Smooth muscle cell of trachea (primary cell): ENCODE data around the gene DUSP2. TPM values are rescaled to one million over a fixed set of nuclear protein-coding genes. Genes with fewer than 3 reads are reported as not detected.

Source experiments
- total RNA-seq: library from RNA; depleted of rRNA; stranded (reverse); fragments of >200 nt; gene quantifications from 2 replicates; pipeline ENCODE4 v1.2.1, GENCODE V29; 2014

DUSP2 gene, protein sequence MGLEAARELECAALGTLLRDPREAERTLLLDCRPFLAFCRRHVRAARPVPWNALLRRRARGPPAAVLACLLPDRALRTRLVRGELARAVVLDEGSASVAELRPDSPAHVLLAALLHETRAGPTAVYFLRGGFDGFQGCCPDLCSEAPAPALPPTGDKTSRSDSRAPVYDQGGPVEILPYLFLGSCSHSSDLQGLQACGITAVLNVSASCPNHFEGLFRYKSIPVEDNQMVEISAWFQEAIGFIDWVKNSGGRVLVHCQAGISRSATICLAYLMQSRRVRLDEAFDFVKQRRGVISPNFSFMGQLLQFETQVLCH
- total RNA-seq, result 0.15 and 2.0 TPM in 2 replicates

DNA sequence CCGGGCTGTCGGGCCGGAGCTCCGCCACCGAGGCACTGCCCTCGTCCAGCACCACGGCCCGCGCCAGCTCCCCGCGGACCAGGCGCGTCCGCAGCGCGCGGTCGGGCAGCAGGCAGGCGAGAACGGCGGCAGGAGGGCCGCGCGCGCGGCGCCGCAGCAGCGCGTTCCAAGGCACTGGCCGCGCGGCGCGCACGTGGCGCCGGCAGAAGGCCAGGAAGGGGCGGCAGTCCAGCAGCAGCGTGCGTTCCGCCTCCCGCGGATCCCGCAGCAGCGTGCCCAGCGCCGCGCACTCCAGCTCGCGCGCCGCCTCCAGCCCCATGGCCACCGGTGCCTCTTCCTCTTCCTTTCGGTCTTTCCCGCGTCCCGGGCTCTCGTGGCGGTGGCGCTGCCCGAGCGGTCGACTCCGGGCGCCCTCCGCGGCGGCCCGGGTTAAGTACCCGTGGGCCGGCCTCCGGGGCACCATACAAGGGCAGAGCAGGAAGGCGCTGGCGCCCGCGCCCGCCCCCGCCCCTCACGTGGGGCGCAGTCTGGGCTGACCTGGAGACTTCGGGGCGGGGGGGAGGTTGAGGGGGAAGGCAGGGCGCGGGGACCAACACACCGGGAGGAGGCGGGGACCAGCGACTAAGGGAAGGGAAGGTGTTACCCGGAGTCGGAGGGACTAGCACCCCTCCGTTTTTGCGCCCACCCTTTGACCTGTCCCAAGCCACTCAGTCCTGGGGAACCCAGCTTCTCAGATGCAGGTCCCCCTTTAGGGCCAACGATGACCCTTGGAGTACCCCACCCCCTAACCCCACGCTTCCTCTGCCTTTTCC, at the start of gene DUSP2:
Gene DUSP2, minus strand, starts transcription at position 405 of the 812 bp plus-strand sequence. Its CDS starts 86 bp downstream, at position 319.

DNA sequence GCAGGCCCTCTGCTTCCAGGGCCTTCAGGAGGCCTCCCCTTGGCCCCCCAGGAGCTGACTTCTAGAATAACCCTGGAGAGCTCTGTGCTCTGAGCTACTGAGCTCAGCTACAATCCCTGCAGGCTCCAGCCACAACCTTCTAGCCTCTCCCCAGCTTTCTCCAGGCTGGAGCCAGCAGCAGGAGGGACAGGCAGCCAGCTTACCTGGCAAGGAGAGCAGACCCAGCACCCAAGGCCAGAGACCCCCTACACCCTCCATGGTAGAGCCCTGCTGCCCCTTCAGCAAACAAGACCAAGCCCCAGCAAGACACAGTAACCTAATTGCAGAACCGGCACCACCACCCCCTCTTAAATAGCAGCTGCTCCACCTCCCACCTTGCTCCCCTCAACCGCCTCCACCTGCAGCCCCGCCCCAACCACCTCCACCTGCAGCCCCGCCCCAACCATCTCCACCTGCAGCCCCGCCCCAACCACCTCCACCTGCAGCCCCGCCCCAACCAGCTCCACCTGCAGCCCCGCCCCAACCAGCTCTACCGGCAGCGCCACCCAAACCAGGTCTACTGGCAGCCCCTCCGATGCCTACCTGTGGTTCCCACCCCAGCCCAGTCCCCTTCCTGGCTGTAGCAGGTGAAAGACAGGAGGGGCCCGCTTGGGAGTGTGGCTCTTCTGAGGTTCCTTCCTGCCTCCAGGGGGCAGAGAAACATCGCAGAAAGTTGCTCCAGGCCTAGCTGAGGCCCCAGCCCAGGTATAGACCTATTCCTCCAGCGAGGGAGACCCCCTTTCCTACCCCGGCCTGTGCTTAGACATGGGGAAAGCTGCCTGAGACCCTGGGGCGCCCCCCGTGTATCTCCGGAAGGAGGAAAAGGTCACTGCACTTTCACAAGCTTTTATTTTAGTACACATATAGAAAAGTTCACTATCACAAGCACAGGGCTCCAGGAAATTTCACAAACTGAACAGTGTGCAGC, 6.8 kb downstream of the DUSP2 start, which contains the start of gene ASTL:
Gene ASTL, minus strand, starts transcription at position 324 of the 967 bp plus-strand sequence. Its CDS starts 66 bp downstream, at position 258.

DNA sequence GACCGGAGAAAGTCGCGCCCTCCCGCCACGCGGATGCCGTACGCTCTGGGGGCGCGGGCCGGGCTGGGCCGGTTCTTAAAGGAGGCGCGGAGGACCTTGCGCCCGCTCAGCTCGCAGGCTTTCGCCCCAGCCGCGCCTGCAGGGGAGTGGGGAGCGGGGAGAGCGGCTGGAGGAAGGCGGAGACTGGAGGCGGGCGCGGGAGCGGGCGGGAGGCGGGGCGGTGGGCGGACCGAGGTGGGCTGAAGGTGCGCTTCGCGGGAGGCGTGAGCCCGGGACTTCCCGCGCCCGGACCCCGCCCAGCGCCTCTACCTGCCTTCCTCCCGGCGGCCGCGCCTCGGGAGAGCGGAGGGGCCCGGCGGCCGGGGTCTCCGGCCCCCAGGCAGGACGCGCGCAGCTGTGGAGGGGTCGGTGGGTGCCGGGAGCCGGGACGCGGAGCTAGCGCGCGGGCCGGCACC, 28.8 kb downstream of the DUSP2 start, which contains the start of gene ADRA2B:
Gene ADRA2B, minus strand, starts transcription at position 148 of the 455 bp plus-strand sequence. CDS start 422 bp downstream, outside the sequence.

Other genes with a start within 250 kb of the DUSP2 start
- gene ANKRD36C, start 153.6 kb downstream of the DUSP2 start, total RNA-seq, result 28.8 and 58.8 TPM in 2 replicates
- 16.2 and 19.3 TPM in 2 replicates for gene GPAT2, start 110.5 kb downstream of the DUSP2 start, total RNA-seq
- gene ADRA2B, start 28.9 kb downstream of the DUSP2 start, total RNA-seq, result not detected in 2 replicates
- gene ASTL, start 6.9 kb downstream of the DUSP2 start, total RNA-seq, result 0.17 TPM in 1 of 2 replicates, not detected in the other
- gene STARD7, start 63.4 kb upstream of the DUSP2 start, total RNA-seq, result 113 and 130 TPM in 2 replicates
- gene TMEM127, start 120.6 kb upstream of the DUSP2 start, total RNA-seq, result 16.3 and 38.9 TPM in 2 replicates
- 92.1 and 93.5 TPM in 2 replicates for gene CIAO1, start 120.8 kb upstream of the DUSP2 start, total RNA-seq
- gene SNRNP200, start 160.1 kb upstream of the DUSP2 start, total RNA-seq, result 54.9 and 72.9 TPM in 2 replicates
- 2.9 and 5.8 TPM in 2 replicates for gene ITPRIPL1, start 179.9 kb upstream of the DUSP2 start, total RNA-seq
- gene NCAPH, start 190.3 kb upstream of the DUSP2 start, total RNA-seq, result 1.2 and 26.3 TPM in 2 replicates